Fibroblast of pulmonary artery (primary cell): Measurements from ENCODE around the gene WDR54.
A peak's percentile ranks its signal among the peaks of the same experiment; 100 is the strongest.

ENCODE experiments used
- DNase-seq: peaks from one replicate; pipeline ENCODE4 v3.0.0-alpha.2; 2010; ENCODE audit warnings: low read depth
- H3K4me3 ChIP-seq: replicated peaks from 2 replicates; pipeline ENCODE4 v1.5.1; 2011; ENCODE audit warnings: low read depth, mild to moderate bottlenecking, control low read depth, low read length, moderate library complexity
- CTCF ChIP-seq: IDR thresholded peaks from 2 replicates; pipeline ENCODE4 v1.5.1; 2011; ENCODE audit warnings: mild to moderate bottlenecking, control low read depth, low read length, inconsistent platforms; ENCODE audit errors: missing control alignments

WDR54 gene

GRCh38 chr2:74474899-74475298 lies 53.4 kb downstream of the WDR54 start:
- DNase-seq: no peak
- peak; percentile 38 for TF ChIP-seq CTCF
- H3K4me3 ChIP-seq: no peak overlapping the region
